AG04450 (cell line): ENCODE data around the gene MED20. TPM values are rescaled to one million over a fixed set of nuclear protein-coding genes. Genes with fewer than 3 reads are reported as not detected.

ENCODE experiments used
- polyA plus RNA-seq: library from polyadenylated mRNA; depleted of rRNA; stranded (reverse); fragments of >200 nt; gene quantifications from 2 replicates; pipeline ENCODE4 v1.2.3, GENCODE V29; 2011; rRNA removed
- small RNA-seq: library from RNA; depleted of rRNA; stranded (forward); fragments of <200 nt; gene quantifications from one replicate; pipeline ENCODE3, GENCODE V24; 2012; ENCODE audit warnings: low read depth; ENCODE audit not compliant: insufficient read length

The MED20 gene
- polyA plus RNA-seq, 1 experiment = 48.6 TPM

Small RNA genes lying within 50 kb of the gene (small RNA-seq; reads per million reads assigned to genes)
- gene RF00019 = not detected

Other genes with a start within 250 kb of the MED20 start
- 3.9 and 4.3 TPM in 2 replicates for gene TFEB, start 185.5 kb downstream of the MED20 start, polyA plus RNA-seq
- gene PGC, start 173.7 kb downstream of the MED20 start, polyA plus RNA-seq = not detected in 2 replicates
- 2.2 and 2.6 TPM in 2 replicates for gene FRS3, start 141.2 kb downstream of the MED20 start, polyA plus RNA-seq
- gene PRICKLE4, start 140.4 kb downstream of the MED20 start, polyA plus RNA-seq = 0.12 TPM in 1 of 2 replicates, not detected in the other
- gene TOMM6, start 133.4 kb downstream of the MED20 start, polyA plus RNA-seq = 165 and 192 TPM in 2 replicates
- gene USP49, start 25.8 kb downstream of the MED20 start, polyA plus RNA-seq = 2.9 and 3.0 TPM in 2 replicates
- 18.1 and 25.1 TPM in 2 replicates for gene BYSL, start 360 bp upstream of the MED20 start, polyA plus RNA-seq
- gene CCND3, start 20.7 kb upstream of the MED20 start, polyA plus RNA-seq = 25.8 and 30.9 TPM in 2 replicates
- gene TAF8, start 129.4 kb upstream of the MED20 start, polyA plus RNA-seq = 14.6 and 15.0 TPM in 2 replicates
- gene C6orf132, start 221.5 kb upstream of the MED20 start, polyA plus RNA-seq = 0.68 and 1.1 TPM in 2 replicates